B cell (primary cell): Measurements from ENCODE around the gene FAM120A. TPM values are rescaled to one million over a fixed set of nuclear protein-coding genes. Genes with fewer than 3 reads are reported as not detected.

Source experiments
- ATAC-seq: fragments of 200-7000 bp; cut with Tn5 transposase; one replicate; pipeline ENCODE4 v1.10.0; 2021; ENCODE audit warnings: low read depth, mild to moderate bottlenecking, moderate number of reproducible peaks, moderate library complexity
- CTCF ChIA-PET: fragments of 350-600 bp; sonication (Branson Sonifier 250); formaldehyde crosslinking; loops from one replicate; lab custom pipeline; 2021; ENCODE audit warnings: antibody characterized with exemption, inconsistent platforms; lab: Charles Lee
- POLR2A ChIA-PET: fragments of 350-600 bp; sonication (Branson Sonifier 250); formaldehyde crosslinking; loops from one replicate; lab custom pipeline; 2021; ENCODE audit warnings: antibody characterized with exemption; lab: Charles Lee
- DNase-seq: peaks from one replicate; pipeline ENCODE4 v3.0.0; 2013
- H2AFZ ChIP-seq: 2 replicates; pipeline ENCODE4 v1.6.1; 2012; ENCODE audit warnings: mild to moderate bottlenecking, low read depth, low read length; ENCODE audit not compliant: insufficient read depth, poor library complexity, severe bottlenecking
- H3K27ac ChIP-seq, 2 donors: 1 replicate in 1 of 2; 2 replicates in 1 of 2; pipeline ENCODE4 v1.5.1; 2012 to 2013; ENCODE audit warnings: low read length in 2 of 2, mild to moderate bottlenecking in 2 of 2, moderate library complexity in 1 of 2
- H3K27me3 ChIP-seq, 4 experiments: fragments of 200-600 bp in 1 of 4; sonication (generic) in 1 of 4; replicated peaks in 1 of 4; 1 replicate in 2 of 4; 2 replicates in 2 of 4; pipeline versions ENCODE4 v1.6.1 to v1.7.0; 2013 to 2016; ENCODE audit warnings: low read length in 3 of 4, mild to moderate bottlenecking in 2 of 4, mixed read lengths in 1 of 4, moderate library complexity in 1 of 4; ENCODE audit not compliant: insufficient read depth in 4 of 4, control insufficient read depth in 3 of 4; ENCODE audit errors: control extremely low read depth in 1 of 4
- H3K36me3 ChIP-seq, 2 experiments: replicated peaks in 1 of 2; 1 replicate in 1 of 2; 2 replicates in 1 of 2; pipeline versions ENCODE4 v1.6.1 to v1.7.1; 2013; ENCODE audit warnings: low read length in 1 of 2; ENCODE audit not compliant: insufficient read depth in 2 of 2, control insufficient read depth in 1 of 2; ENCODE audit errors: control extremely low read depth in 1 of 2, extremely low read depth in 1 of 2
- H3K4me1 ChIP-seq, 2 donors: fragments of 200-600 bp in 1 of 2; sonication (generic) in 1 of 2; 1 replicate in 1 of 2; 2 replicates in 1 of 2; pipeline versions ENCODE4 v1.5.1 to v1.6.1; 2013 to 2017; ENCODE audit warnings: low read length in 2 of 2; ENCODE audit not compliant: control insufficient read depth in 2 of 2, insufficient read depth in 2 of 2
- H3K4me2 ChIP-seq: replicated peaks from 2 replicates; pipeline ENCODE3; 2012; ENCODE audit warnings: mild to moderate bottlenecking, low read depth, low read length; ENCODE audit not compliant: poor library complexity, severe bottlenecking
- H3K4me3 ChIP-seq, 5 experiments: fragments of 200-600 bp in 1 of 5; sonication (generic) in 1 of 5; 1 replicate in 3 of 5; 2 replicates in 2 of 5; pipeline versions ENCODE4 v1.5.1 to v1.7.0; 2011 to 2016; ENCODE audit warnings: low read length in 4 of 5, mild to moderate bottlenecking in 4 of 5, low read depth in 2 of 5, control low read depth in 1 of 5, moderate library complexity in 1 of 5; ENCODE audit not compliant: insufficient read depth in 1 of 5; ENCODE audit errors: control extremely low read depth in 1 of 5, extremely low read depth in 1 of 5
- H3K79me2 ChIP-seq: fragments of 200-600 bp; sonication (generic); one replicate; pipeline ENCODE4 v1.6.0; 2016; ENCODE audit warnings: low read length; ENCODE audit not compliant: control insufficient read depth, insufficient read depth
- H3K9ac ChIP-seq: fragments of 200-600 bp; sonication (generic); 2 replicates; pipeline ENCODE4 v1.6.1; 2017; ENCODE audit warnings: mild to moderate bottlenecking, low read length, moderate library complexity
- H3K9me3 ChIP-seq, 3 donors: one replicate each; pipeline versions ENCODE4 v1.6.1 to v1.7.1; 2013; ENCODE audit warnings: low read length in 2 of 3; ENCODE audit not compliant: control insufficient read depth in 2 of 3, insufficient read depth in 1 of 3; ENCODE audit errors: control extremely low read depth in 1 of 3
- H4K20me1 ChIP-seq: 2 replicates; pipeline ENCODE4 v1.6.0; 2012; ENCODE audit warnings: mild to moderate bottlenecking, low read length; ENCODE audit not compliant: insufficient read depth, control insufficient read depth, poor library complexity, severe bottlenecking
- H3K27ac Mint-ChIP-seq: one replicate; pipeline ENCODE4 v1.8.0; 2021; ENCODE audit warnings: mixed read lengths
- H3K27me3 Mint-ChIP-seq: one replicate; pipeline ENCODE4 v1.8.0; 2021; ENCODE audit warnings: mixed read lengths
- H3K4me1 Mint-ChIP-seq: one replicate; pipeline ENCODE4 v1.8.0; 2021; ENCODE audit warnings: mixed read lengths
- H3K4me3 Mint-ChIP-seq: one replicate; pipeline ENCODE4 v1.8.0; 2021; ENCODE audit warnings: mixed read lengths
- H3K9me3 Mint-ChIP-seq: one replicate; pipeline ENCODE4 v1.8.0; 2022; ENCODE audit warnings: mixed read lengths; ENCODE audit not compliant: insufficient read depth
- CTCF ChIP-seq: fragments of 200-600 bp; IDR thresholded peaks from one replicate; pipeline ENCODE4 v1.8.0; 2022; ENCODE audit warnings: antibody characterized with exemption, mild to moderate bottlenecking
- EZH2 ChIP-seq: IDR thresholded peaks from 2 replicates; pipeline ENCODE4 v1.6.1; 2012; ENCODE audit warnings: borderline replicate concordance, low read depth, mild to moderate bottlenecking, moderate library complexity, low read length; ENCODE audit not compliant: insufficient read depth, poor library complexity, severe bottlenecking
- WGBS: methylation state at CpG from one replicate; pipeline ENCODE4 v1.1.5; 2013; ENCODE audit warnings: missing lambda C conversion rate; ENCODE audit not compliant: insufficient coverage; 5-methylcytosine and 5-hydroxymethylcytosine counted together
- intact Hi-C: fragments of 100-400 bp; cut with micrococcal nuclease; formaldehyde crosslinking; loops from one replicate; pipeline ENCODE4 v1.10.0; 2022
- polyA plus RNA-seq: library from polyadenylated mRNA; depleted of rRNA; stranded (reverse); fragments of >200 nt; gene quantifications from 2 replicates; pipeline ENCODE4 v1.2.3, GENCODE V29; 2012
- total RNA-seq, 2 donors: library from RNA; stranded (reverse); fragments of 120-200 nt in 1 of 2; gene quantifications; 1 replicate in 1 of 2; 2 replicates in 1 of 2; pipeline versions ENCODE4 v1.2.3 to v1.2.4, GENCODE V29; 2013 to 2022

The FAM120A gene
- total and polyA plus RNA-seq, 2 donors (not counting 1 experiment from before 2014, with no cell fraction given), result 48.4 to 105 TPM

- H3K27me3 ChIP-seq, result no peaks in the 10 kb centered on the region
- H3K4me3 ChIP-seq, result peak overlapping the region; percentile 59 to 83 (median 74)
- peak overlapping the region; percentile 81 for H3K9ac ChIP-seq
- intact Hi-C loops, result loop anchor here (1.0 to 10.0 kb wide), 12 partner anchors 10 to 1452 kb away; partner anchors contain the start of genes CARD19, FAM120AOS, NINJ1 and PHF2
- ChIA-PET POLR2A (interaction anchor here (0.6 to 1.7 kb wide), 5 partner anchors 8 to 115 kb away, joined by 3 to 13 read pairs (median 3); partner anchors contain the start of genes FAM120A and FAM120AOS), CTCF (interaction anchor here (0.6 to 2.5 kb wide), 19 partner anchors 9 to 610 kb away, joined by 3 to 17 read pairs (median 5); partner anchors contain the start of gene FAM120AOS)
- Mint-ChIP-seq H3K9me3 (no peaks in the 10 kb centered on the region), H3K27me3 (no peaks in the 10 kb centered on the region), H3K4me1 (peaks cover 28% of the 10 kb centered on the region), H3K4me3 (peak overlapping the region; percentile 88), H3K27ac (peak overlapping the region; percentile 93)
- H3K36me3 ChIP-seq, result peaks cover 13 to 24% of the 10 kb centered on the region in 2 experiments
- ATAC-seq, result peak; percentile 99
- H3K4me1 ChIP-seq, result peaks cover 21 to 24% of the 10 kb centered on the region in 2 donors
- H2AFZ ChIP-seq, result peak overlapping the region; percentile 91
- no peaks in the 10 kb centered on the region for H4K20me1 ChIP-seq
- H3K4me2 ChIP-seq, result peak overlapping the region; percentile 89
- DNase-seq, result peak; percentile 97
- H3K9me3 ChIP-seq, result no peaks in the 10 kb centered on the region
- 3% methylated on average over 67 of the region's 69 CpGs for WGBS
- TF ChIP-seq EZH2 (no peak), CTCF (peak; percentile 96)
- peak overlapping the region; percentile 87 to 92 for H3K27ac ChIP-seq
- peaks cover 8% of the 10 kb centered on the region for H3K79me2 ChIP-seq
Observed at GRCh38 chr9:93566408-93567270, 115.2 kb downstream of the FAM120A start.
